ENCODE data around the gene ITGA6. TPM values are rescaled to one million over a fixed set of nuclear protein-coding genes. Genes with fewer than 3 reads are reported as not detected.

ITGA6 gene
- polyA plus RNA-seq, 1 experiment = 14.8 TPM

- no peak for TF ChIP-seq CTCF (IDR thresholded peaks at IDR 0.05; ENCODE audit: low read depth, low read length)
- no peak for DNase-seq (ENCODE audit: low read depth, low spot score)
- Histone ChIP-seq H3K27ac (ENCODE audit: low read depth, low read length) (no peak overlapping the region), H3K9me3 (ENCODE audit: control insufficient read depth, insufficient read depth, low read length) (no peaks in the 10 kb centered on the region), H3K27me3 (ENCODE audit: control insufficient read depth, insufficient read depth, low read length) (no peaks in the 10 kb centered on the region), H3K4me3 (ENCODE audit: low read depth, low read length) (no peak overlapping the region)
- POLR2A ChIA-PET = no interaction called here
- CTCF ChIA-PET = interaction anchor here (0.7 to 2.5 kb wide), 3 partner anchors 11 to 14 kb away, joined by 4 to 19 read pairs (median 6); no protein-coding TSS in a partner anchor
Observed at GRCh38 chr2:172472446-172473033, 45.2 kb downstream of the ITGA6 start.

- CTCF ChIA-PET = interaction anchor here (0.7 to 2.5 kb wide), 3 partner anchors 11 to 13 kb away, joined by 4 to 19 read pairs (median 6); no protein-coding TSS in a partner anchor
- Histone ChIP-seq H3K4me3 (ENCODE audit: low read depth, low read length) (no peak overlapping the region), H3K27ac (ENCODE audit: low read depth, low read length) (no peak overlapping the region), H3K9me3 (ENCODE audit: control insufficient read depth, insufficient read depth, low read length) (no peaks in the 10 kb centered on the region), H3K27me3 (ENCODE audit: control insufficient read depth, insufficient read depth, low read length) (no peaks in the 10 kb centered on the region)
- no peak for DNase-seq (ENCODE audit: low read depth, low spot score)
- POLR2A ChIA-PET = no interaction called here
- TF ChIP-seq CTCF (IDR thresholded peaks at IDR 0.05; ENCODE audit: low read depth, low read length) = no peak
Observed at GRCh38 chr2:172473167-172473566, 45.8 kb downstream of the ITGA6 start.

- H3K9me3 ChIP-seq (ENCODE audit: control insufficient read depth, insufficient read depth, low read length) = no peaks in the 10 kb centered on the region
- CTCF ChIA-PET = interaction anchor here (0.6 to 1.5 kb wide), 3 partner anchors 9 to 39 kb away, joined by 3 to 4 read pairs (median 4); no protein-coding TSS in a partner anchor
- no peak overlapping the region for H3K27ac ChIP-seq (ENCODE audit: low read depth, low read length)
- no peaks in the 10 kb centered on the region for H3K27me3 ChIP-seq (ENCODE audit: control insufficient read depth, insufficient read depth, low read length)
- DNase-seq (ENCODE audit: low read depth, low spot score) = no peak
- POLR2A ChIA-PET = no interaction called here
- no peak overlapping the region for H3K4me3 ChIP-seq (ENCODE audit: low read depth, low read length)
- TF ChIP-seq CTCF (IDR thresholded peaks at IDR 0.05; ENCODE audit: low read depth, low read length) = no peak
Observed at GRCh38 chr2:172478353-172478752, 51.0 kb downstream of the ITGA6 start.

GRCh38 chr2:172480301-172481218 lies 53.2 kb downstream of the ITGA6 start:
- DNase-seq (ENCODE audit: low read depth, low spot score) = no peak
- ChIA-PET CTCF (interaction anchor here (0.9 to 1.8 kb wide), 2 partner anchors 14 to 374 kb away, joined by 3 to 7 read pairs; no protein-coding TSS in a partner anchor), POLR2A (no interaction called here)
- H3K4me3 ChIP-seq (ENCODE audit: low read depth, low read length) = no peak overlapping the region
- H3K9me3 ChIP-seq (ENCODE audit: control insufficient read depth, insufficient read depth, low read length) = no peaks in the 10 kb centered on the region
- no peak overlapping the region for H3K27ac ChIP-seq (ENCODE audit: low read depth, low read length)
- TF ChIP-seq CTCF (IDR thresholded peaks at IDR 0.05; ENCODE audit: low read depth, low read length) = no peak
- no peaks in the 10 kb centered on the region for H3K27me3 ChIP-seq (ENCODE audit: control insufficient read depth, insufficient read depth, low read length)

Measured in AG04450 (cell line).